Spleen (tissue), 11 donors: Measurements from ENCODE around the gene CCDC154. TPM values are rescaled to one million over a fixed set of nuclear protein-coding genes. Genes with fewer than 3 reads are reported as not detected.

Experiments used
- DNase-seq: peaks from one replicate; pipeline ENCODE4 v3.0.0-alpha.2; 2020
- H3K27ac ChIP-seq, 8 donors: fragments of 200-600 bp; sonication (generic) in 7 of 8; 1 replicate in 4 of 8; 2 replicates in 4 of 8; pipeline versions ENCODE4 v1.5.0 to v1.8.0; 2016 to 2021; ENCODE audit warnings: inconsistent platforms in 4 of 8, mild to moderate bottlenecking in 4 of 8, moderate library complexity in 1 of 8
- H3K27me3 ChIP-seq, 7 donors: fragments of 200-600 bp; sonication (generic) in 6 of 7; replicated peaks in 1 of 7; 1 replicate in 4 of 7; 2 replicates in 3 of 7; pipeline versions ENCODE4 v1.5.0 to v1.8.0; 2016 to 2021; ENCODE audit warnings: inconsistent platforms in 3 of 7, mild to moderate bottlenecking in 1 of 7
- H3K36me3 ChIP-seq, 6 donors: fragments of 200-600 bp; sonication (generic) in 5 of 6; 1 replicate in 4 of 6; 2 replicates in 2 of 6; pipeline versions ENCODE4 v1.5.0 to v1.8.0; 2016 to 2021; ENCODE audit warnings: inconsistent platforms in 2 of 6
- H3K4me1 ChIP-seq, 6 donors: fragments of 200-600 bp; sonication (generic) in 5 of 6; 1 replicate in 3 of 6; 2 replicates in 3 of 6; pipeline versions ENCODE4 v1.5.0 to v1.8.0; 2016 to 2021; ENCODE audit warnings: inconsistent platforms in 3 of 6
- H3K4me3 ChIP-seq, 8 donors: fragments of 200-600 bp; sonication (generic) in 7 of 8; 1 replicate in 4 of 8; 2 replicates in 4 of 8; pipeline versions ENCODE4 v1.5.0 to v1.8.0; 2016 to 2021; ENCODE audit warnings: inconsistent platforms in 4 of 8, mild to moderate bottlenecking in 4 of 8, moderate library complexity in 2 of 8
- H3K9me3 ChIP-seq, 8 donors: fragments of 200-600 bp; sonication (generic) in 7 of 8; 1 replicate in 4 of 8; 2 replicates in 4 of 8; pipeline versions ENCODE4 v1.5.0 to v1.8.0; 2016 to 2021; ENCODE audit warnings: inconsistent platforms in 4 of 8
- POLR2A ChIP-seq, 3 donors: fragments of 450-650 bp; IDR thresholded peaks; one replicate each; pipeline ENCODE4 v1.5.1; 2017; ENCODE audit warnings: antibody characterized with exemption in 3 of 3, mild to moderate bottlenecking in 1 of 3
- POLR2AphosphoS5 ChIP-seq, 3 donors: sonication (generic); formaldehyde crosslinking; IDR thresholded peaks; one replicate each; pipeline ENCODE4 v1.5.1; 2017; ENCODE audit warnings: antibody characterized with exemption in 3 of 3
- WGBS, 5 donors: extraction: QIAGEN DNeasy Blood & Tissue Kit in 3 of 5; methylation state at CpG; one replicate each; pipeline versions ENCODE4 v1.1.5 to v1.1.7; 2013 to 2018; 5-methylcytosine and 5-hydroxymethylcytosine counted together
- intact Hi-C: fragments of 100-400 bp; cut with DNase I; formaldehyde crosslinking; loops from one replicate; pipeline ENCODE4 v1.15.0; 2023; ENCODE audit warnings: low total_unique reads
- polyA plus RNA-seq, 3 donors: library from polyadenylated mRNA; stranded (reverse); fragments of 200-250 nt; gene quantifications; one replicate each; pipeline ENCODE4 v1.2.1, GENCODE V29; 2013
- total RNA-seq, 7 donors: library from RNA; depleted of rRNA in 3 of 7; stranded (reverse); fragments of >200 nt in 3 of 7; fragmentation: NEBNext Ultra II Directional in 4 of 7; extraction: Animal tissue kit (Norgen Biotek cat#: 25700) in 4 of 7; gene quantifications; one replicate each; pipeline versions ENCODE4 v1.1.0 to v1.2.1, GENCODE V29; 2016 to 2021
- TF ChIP-seq, protein P1 (sequence below), 11 experiments: fragments of 200-600 bp in 7 of 11; fragments of 450-650 bp in 4 of 11; sonication (generic) in 4 of 11; IDR thresholded peaks in 8 of 11; conservative IDR thresholded peaks in 3 of 11; 1 replicate in 7 of 11; 2 replicates in 4 of 11; pipeline versions ENCODE4 v1.4.0 to v1.8.0; 2016 to 2021; ENCODE audit warnings: antibody characterized with exemption in 11 of 11, inconsistent platforms in 4 of 11, mild to moderate bottlenecking in 1 of 11
- donor health status: healthy with polysubstance abuse.
- donor health status: DM: no; HTN: no; CAD: no; lungs with moderate emphysema.
- donor health status: DM: no; HTN: no; CAD: no.
- donor health status: Bipolar disorder and iron deficiency.
- donor health status: healthy.
- donor health status: DM: no; HTN: no; CAD: no.
- donor health status: DM: yes; HTN: yes; CAD: no.

CCDC154 gene
- total and polyA plus RNA-seq, 10 donors: 1.6 to 18.2 (median 5.5) TPM

DNA sequence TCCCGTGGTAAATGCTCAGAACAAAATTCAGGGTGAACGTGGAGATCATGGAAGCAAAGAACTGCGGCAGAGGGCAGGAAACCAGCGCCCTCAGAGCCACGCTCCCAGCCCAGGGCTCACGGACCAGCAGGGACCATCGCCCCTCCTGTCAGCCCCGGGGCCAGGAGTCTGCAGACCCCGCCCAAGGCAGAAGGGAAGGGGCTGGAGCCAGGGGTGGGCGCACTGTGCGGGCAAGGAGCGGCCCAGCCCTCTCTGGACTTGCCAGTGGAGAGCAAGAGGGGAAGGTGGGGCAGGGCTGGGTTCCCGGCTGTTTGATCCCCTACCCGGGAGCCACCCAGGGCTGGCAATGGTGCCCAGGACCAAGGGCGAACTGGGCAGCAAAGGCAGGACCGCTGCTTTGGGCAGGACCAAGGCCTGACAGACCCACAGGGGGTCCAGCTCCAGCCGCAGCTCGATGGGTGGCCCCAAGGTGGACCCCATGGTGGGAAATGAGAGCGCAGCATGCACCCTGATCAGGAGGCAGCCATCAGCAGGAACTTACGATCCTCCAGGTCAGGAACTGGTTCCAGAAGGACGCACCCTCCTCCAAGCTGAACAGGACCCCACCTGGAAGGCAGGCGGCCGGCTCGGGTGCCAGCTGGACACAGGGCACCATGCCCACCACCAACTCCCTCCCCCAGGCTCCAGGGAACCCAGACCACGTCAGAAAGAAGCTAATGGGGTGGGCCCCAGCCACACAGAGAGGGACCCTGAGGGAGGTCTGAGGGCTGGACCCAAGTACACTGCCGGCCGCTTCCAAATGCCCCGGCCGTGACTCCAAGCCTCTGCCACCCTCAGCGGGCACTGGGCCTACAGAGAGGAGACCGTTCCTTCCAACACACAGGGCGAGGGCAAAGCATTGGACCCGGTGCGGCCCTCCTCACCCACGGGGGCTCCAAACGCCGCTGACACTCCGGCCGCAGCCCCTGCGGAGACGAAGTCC is 11.1 kb upstream of the CCDC154 start:
- no peaks in the 10 kb centered on the region for H3K27me3 ChIP-seq
- WGBS, 5 donors: 92 to 98% (median 94%) methylated on average over 24 to 41 of the region's 41 CpGs
- H3K9me3 ChIP-seq: no peaks in the 10 kb centered on the region
- H3K4me1 ChIP-seq: peaks cover 0 to 23% (median 12%) of the 10 kb centered on the region in 6 donors
- intact Hi-C loops: no loop called here
- H3K27ac ChIP-seq: no peak overlapping the region
- peaks cover 0 to 95% (median 82%) of the 10 kb centered on the region in 6 donors for H3K36me3 ChIP-seq
- H3K4me3 ChIP-seq: no peak overlapping the region
- no peak for DNase-seq
- TF ChIP-seq POLR2AphosphoS5 (IDR thresholded peaks at IDR 0.05) (no peak), POLR2A (IDR thresholded peaks at IDR 0.05) (no peak)
- TF ChIP-seq, protein P1, sequence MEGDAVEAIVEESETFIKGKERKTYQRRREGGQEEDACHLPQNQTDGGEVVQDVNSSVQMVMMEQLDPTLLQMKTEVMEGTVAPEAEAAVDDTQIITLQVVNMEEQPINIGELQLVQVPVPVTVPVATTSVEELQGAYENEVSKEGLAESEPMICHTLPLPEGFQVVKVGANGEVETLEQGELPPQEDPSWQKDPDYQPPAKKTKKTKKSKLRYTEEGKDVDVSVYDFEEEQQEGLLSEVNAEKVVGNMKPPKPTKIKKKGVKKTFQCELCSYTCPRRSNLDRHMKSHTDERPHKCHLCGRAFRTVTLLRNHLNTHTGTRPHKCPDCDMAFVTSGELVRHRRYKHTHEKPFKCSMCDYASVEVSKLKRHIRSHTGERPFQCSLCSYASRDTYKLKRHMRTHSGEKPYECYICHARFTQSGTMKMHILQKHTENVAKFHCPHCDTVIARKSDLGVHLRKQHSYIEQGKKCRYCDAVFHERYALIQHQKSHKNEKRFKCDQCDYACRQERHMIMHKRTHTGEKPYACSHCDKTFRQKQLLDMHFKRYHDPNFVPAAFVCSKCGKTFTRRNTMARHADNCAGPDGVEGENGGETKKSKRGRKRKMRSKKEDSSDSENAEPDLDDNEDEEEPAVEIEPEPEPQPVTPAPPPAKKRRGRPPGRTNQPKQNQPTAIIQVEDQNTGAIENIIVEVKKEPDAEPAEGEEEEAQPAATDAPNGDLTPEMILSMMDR (IDR thresholded peaks at IDR 0.05 in 8 of 11, conservative IDR thresholded peaks at IDR 0.05 in 3 of 11): no peak

DNA sequence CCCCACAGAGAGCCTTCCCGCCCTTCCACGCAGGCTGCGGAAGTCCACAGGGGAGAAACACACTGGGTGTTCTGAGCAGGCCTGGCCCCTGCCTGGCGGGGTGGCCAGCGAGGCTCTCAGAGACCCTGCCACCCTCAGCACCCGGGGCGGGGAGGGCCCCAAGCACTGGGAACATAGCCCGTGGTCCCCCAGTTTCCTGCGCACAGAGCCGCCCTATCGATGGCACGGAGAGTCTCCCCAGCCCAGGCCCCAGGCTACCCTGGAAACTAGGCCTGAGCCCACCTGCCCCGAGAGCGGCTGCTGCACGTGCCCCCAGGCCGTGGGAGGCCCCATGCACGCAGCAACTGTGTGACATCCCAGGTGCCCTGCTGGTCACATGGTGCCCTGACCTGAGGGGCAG is 10.2 kb upstream of the CCDC154 start:
- TF ChIP-seq POLR2A (IDR thresholded peaks at IDR 0.05) (no peak), POLR2AphosphoS5 (IDR thresholded peaks at IDR 0.05) (peak in 1 of 3 donors; percentile 34)
- WGBS, 5 donors: 86 to 94% (median 93%) methylated on average over 8 to 17 of the region's 17 CpGs
- Histone ChIP-seq H3K4me1 (peaks cover 0 to 16% (median 12%) of the 10 kb centered on the region in 6 donors), H3K4me3 (no peak overlapping the region), H3K27me3 (no peaks in the 10 kb centered on the region), H3K36me3 (peaks cover 0 to 96% (median 83%) of the 10 kb centered on the region in 6 donors), H3K27ac (no peak overlapping the region), H3K9me3 (no peaks in the 10 kb centered on the region)
- intact Hi-C loops: no loop called here
- no peak for DNase-seq

DNA sequence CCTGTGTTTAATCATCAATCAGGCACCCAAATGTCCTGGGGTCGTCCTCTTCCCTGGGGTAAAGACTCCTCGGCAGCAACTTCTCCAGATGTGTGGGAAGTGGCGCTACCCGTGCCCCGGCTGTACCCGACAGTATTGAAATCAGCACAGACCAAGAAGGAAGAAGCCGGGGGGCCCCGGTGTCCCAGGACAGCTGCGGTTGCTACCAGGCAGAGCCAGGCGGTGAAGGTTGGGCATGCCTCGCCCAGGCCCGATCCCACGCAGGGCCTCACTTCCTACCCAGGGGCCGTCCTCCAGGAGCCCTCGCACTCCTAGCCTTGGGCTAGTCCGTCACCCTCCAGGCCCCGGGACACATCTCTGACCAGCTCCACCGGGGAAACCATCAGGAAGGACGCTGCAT is 9.0 kb upstream of the CCDC154 start:
- TF ChIP-seq POLR2AphosphoS5 (IDR thresholded peaks at IDR 0.05): no peak
- TF ChIP-seq, protein P1 (IDR thresholded peaks at IDR 0.05 in 8 of 11, conservative IDR thresholded peaks at IDR 0.05 in 3 of 11): no peak
- no peak for TF ChIP-seq POLR2A (IDR thresholded peaks at IDR 0.05)
- H3K4me3 ChIP-seq: no peak overlapping the region
- H3K27ac ChIP-seq: no peak overlapping the region
- H3K4me1 ChIP-seq: peaks cover 0 to 8% (median 6%) of the 10 kb centered on the region in 6 donors
- no peak for DNase-seq
- WGBS, 5 donors: 93 to 96% (median 96%) methylated on average over 11 to 19 of the region's 19 CpGs
- intact Hi-C loops: no loop called here
- peaks cover 0 to 100% (median 94%) of the 10 kb centered on the region in 6 donors for H3K36me3 ChIP-seq
- no peaks in the 10 kb centered on the region for H3K9me3 ChIP-seq
- no peaks in the 10 kb centered on the region for H3K27me3 ChIP-seq

DNA sequence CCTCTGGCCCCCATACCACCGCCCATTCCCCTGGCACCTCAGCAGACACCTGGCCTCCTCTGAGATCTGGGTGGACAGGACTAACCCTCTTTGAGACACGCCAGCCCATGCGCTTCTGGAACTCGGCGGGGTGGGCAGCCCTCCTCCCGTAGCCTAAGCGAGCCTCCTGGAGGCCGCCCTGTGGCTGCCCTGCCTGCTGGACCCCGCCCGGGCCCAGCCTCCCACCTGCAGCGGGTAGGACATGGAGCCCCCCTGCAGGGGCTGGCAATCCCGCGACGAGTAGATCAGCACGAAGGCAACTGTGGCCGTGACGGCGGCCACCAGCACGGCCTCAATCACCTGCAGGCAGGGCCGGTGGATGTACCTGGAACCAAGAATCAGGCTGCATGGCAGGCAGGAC is 8.2 kb upstream of the CCDC154 start:
- Histone ChIP-seq H3K4me1 (peaks cover 0 to under 1% (median 0%) of the 10 kb centered on the region in 6 donors), H3K36me3 (peaks cover 0 to 100% (median 94%) of the 10 kb centered on the region in 6 donors), H3K27ac (no peak overlapping the region), H3K4me3 (no peak overlapping the region), H3K9me3 (no peaks in the 10 kb centered on the region), H3K27me3 (no peaks in the 10 kb centered on the region)
- 92 to 98% (median 94%) methylated on average over 2 to 20 of the region's 20 CpGs for WGBS, 5 donors
- no peak for DNase-seq
- intact Hi-C loops: no loop called here
- TF ChIP-seq, protein P1 (IDR thresholded peaks at IDR 0.05 in 8 of 11, conservative IDR thresholded peaks at IDR 0.05 in 3 of 11): no peak
- TF ChIP-seq POLR2AphosphoS5 (IDR thresholded peaks at IDR 0.05) (no peak), POLR2A (IDR thresholded peaks at IDR 0.05) (no peak)
